HG03108 (cell line): ENCODE results near the gene ADRA2B.
"Not testable (repeated sequence)": the region's sequence is repeated elsewhere in the genome, so short reads cannot be mapped to it uniquely, and the experiment has no call there.

Source experiments
- ATAC-seq: cut with Tn5 transposase; IDR thresholded peaks from one replicate; pipeline ENCODE4 v1.9.1; 2021; ENCODE audit warnings: moderate library complexity; ENCODE audit not compliant: unreplicated experiment

The ADRA2B gene

GRCh38 chr2:96071977-96072491 lies 44.3 kb downstream of the ADRA2B start:
- ATAC-seq: not testable (repeated sequence)

GRCh38 chr2:96071087-96071976 lies 45.0 kb downstream of the ADRA2B start:
- not testable (repeated sequence) for ATAC-seq

- ATAC-seq: not testable (repeated sequence)
Measured at GRCh38 chr2:96070351-96070750, 46.0 kb downstream of the ADRA2B start.

- ATAC-seq: not testable (repeated sequence)
Measured at GRCh38 chr2:96069878-96070277, 46.5 kb downstream of the ADRA2B start.

- ATAC-seq: not testable (repeated sequence)
Measured at GRCh38 chr2:96067902-96068581, 48.3 kb downstream of the ADRA2B start.

- ATAC-seq: not testable (repeated sequence)
Measured at GRCh38 chr2:96067098-96067660, 49.2 kb downstream of the ADRA2B start.

GRCh38 chr2:96066511-96066910 lies 49.9 kb downstream of the ADRA2B start:
- not testable (repeated sequence) for ATAC-seq

GRCh38 chr2:96065954-96066353 lies 50.4 kb downstream of the ADRA2B start:
- not testable (repeated sequence) for ATAC-seq

- ATAC-seq: no peak
Measured at GRCh38 chr2:96065381-96065930, 50.9 kb downstream of the ADRA2B start.

- ATAC-seq: not testable (repeated sequence)
Measured at GRCh38 chr2:96064760-96065159, 51.6 kb downstream of the ADRA2B start.

GRCh38 chr2:96064047-96064675 lies 52.2 kb downstream of the ADRA2B start:
- ATAC-seq: not testable (repeated sequence)

- not testable (repeated sequence) for ATAC-seq
Measured at GRCh38 chr2:96063116-96063899, 53.1 kb downstream of the ADRA2B start.
